ENCODE data around the gene HAAO. TPM values are rescaled to one million over a fixed set of nuclear protein-coding genes. Genes with fewer than 3 reads are reported as not detected.

The HAAO gene
- total and polyA plus RNA-seq, 12 donors: 2.7 to 30.1 (median 12.6) TPM

DNA sequence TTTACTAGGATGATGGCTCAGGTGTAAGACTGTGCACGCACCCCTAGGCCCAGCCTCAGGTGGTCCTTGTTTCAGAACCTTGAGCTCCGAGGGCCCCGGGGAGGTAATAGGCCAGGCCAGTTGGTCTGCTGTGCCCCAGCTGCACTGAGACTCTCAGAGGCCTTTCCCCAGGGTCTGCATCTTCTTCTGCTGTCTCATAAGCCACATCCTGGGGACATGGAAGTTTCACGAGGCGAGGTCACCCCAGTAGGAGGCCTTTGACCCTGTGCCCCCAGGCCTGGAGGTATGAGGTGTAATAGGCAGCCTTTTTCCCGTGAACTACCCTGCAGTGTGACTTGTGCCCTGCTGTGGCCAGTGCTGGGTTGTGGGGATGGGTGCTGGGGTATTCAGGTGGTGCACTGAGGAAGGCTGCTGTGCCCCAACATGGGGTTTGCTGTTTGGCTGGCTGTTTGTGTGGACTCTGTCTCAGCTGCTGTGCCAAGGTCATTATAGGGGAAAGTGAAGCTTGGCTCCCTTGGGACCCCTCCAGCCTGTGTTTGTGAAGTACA lies 35.3 kb downstream of the HAAO start:
- DNase-seq: no peak
- TF ChIP-seq POLR2A (IDR thresholded peaks at IDR 0.05): no peak
- TF ChIP-seq, protein P1, sequence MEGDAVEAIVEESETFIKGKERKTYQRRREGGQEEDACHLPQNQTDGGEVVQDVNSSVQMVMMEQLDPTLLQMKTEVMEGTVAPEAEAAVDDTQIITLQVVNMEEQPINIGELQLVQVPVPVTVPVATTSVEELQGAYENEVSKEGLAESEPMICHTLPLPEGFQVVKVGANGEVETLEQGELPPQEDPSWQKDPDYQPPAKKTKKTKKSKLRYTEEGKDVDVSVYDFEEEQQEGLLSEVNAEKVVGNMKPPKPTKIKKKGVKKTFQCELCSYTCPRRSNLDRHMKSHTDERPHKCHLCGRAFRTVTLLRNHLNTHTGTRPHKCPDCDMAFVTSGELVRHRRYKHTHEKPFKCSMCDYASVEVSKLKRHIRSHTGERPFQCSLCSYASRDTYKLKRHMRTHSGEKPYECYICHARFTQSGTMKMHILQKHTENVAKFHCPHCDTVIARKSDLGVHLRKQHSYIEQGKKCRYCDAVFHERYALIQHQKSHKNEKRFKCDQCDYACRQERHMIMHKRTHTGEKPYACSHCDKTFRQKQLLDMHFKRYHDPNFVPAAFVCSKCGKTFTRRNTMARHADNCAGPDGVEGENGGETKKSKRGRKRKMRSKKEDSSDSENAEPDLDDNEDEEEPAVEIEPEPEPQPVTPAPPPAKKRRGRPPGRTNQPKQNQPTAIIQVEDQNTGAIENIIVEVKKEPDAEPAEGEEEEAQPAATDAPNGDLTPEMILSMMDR (IDR thresholded peaks at IDR 0.05): no peak
- intact Hi-C loops (cut with DNase I): no loop called here
- Histone ChIP-seq H3K36me3 (replicated peaks in 1 of 2) (no peaks in the 10 kb centered on the region), H3K4me3 (no peak overlapping the region), H3K27ac (no peak overlapping the region), H3K9me3 (replicated peaks in 1 of 3) (no peaks in the 10 kb centered on the region), H3K27me3 (no peaks in the 10 kb centered on the region), H3K4me1 (replicated peaks in 1 of 2) (peaks cover 0 to 8% of the 10 kb centered on the region in 2 donors)
- 78 to 88% (median 83%) methylated on average over 5 to 6 of the region's 6 CpGs for WGBS, 4 donors

DNA sequence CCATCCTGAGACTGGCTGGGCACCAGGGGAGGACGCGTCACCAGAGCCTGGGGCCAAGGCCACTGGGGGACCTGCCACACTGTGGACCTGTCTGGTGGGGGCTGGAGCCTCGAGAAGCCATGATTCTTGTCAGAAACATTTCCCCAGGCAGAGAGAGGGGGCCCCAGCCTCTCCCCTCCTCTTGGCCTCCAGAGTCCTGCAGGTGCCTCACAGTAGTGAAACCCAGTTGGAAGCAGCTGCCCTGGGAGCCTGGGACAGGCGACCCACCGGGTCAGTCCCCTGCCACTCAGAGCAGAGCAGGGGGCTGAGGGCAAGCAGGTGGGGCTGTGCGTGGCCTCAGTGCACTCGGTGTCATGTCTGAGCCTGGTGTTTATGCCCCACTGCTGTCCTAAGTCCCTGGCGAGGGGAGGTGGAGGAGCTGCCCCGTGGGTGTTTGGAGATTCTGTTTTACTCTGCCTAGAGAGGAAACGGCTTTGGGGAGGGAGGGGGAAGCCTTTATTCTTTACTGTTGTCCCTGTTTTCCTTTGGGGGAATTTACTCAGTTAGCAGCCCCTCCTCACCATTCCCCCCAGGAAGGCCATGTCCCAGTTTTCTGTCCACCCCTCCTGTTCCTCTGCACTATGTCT lies 36.1 kb downstream of the HAAO start:
- Histone ChIP-seq H3K27me3 (no peaks in the 10 kb centered on the region), H3K4me3 (no peak overlapping the region), H3K4me1 (replicated peaks in 1 of 2) (peaks cover 0 to 12% of the 10 kb centered on the region in 2 donors), H3K9me3 (replicated peaks in 1 of 3) (no peaks in the 10 kb centered on the region), H3K27ac (no peak overlapping the region), H3K36me3 (replicated peaks in 1 of 2) (no peaks in the 10 kb centered on the region)
- no peak for DNase-seq
- 59 to 78% (median 73%) methylated on average over 5 to 10 of the region's 10 CpGs for WGBS, 4 donors
- intact Hi-C loops (cut with DNase I): no loop called here
- TF ChIP-seq, protein P1 (IDR thresholded peaks at IDR 0.05): no peak
- TF ChIP-seq POLR2A (IDR thresholded peaks at IDR 0.05): no peak

DNA sequence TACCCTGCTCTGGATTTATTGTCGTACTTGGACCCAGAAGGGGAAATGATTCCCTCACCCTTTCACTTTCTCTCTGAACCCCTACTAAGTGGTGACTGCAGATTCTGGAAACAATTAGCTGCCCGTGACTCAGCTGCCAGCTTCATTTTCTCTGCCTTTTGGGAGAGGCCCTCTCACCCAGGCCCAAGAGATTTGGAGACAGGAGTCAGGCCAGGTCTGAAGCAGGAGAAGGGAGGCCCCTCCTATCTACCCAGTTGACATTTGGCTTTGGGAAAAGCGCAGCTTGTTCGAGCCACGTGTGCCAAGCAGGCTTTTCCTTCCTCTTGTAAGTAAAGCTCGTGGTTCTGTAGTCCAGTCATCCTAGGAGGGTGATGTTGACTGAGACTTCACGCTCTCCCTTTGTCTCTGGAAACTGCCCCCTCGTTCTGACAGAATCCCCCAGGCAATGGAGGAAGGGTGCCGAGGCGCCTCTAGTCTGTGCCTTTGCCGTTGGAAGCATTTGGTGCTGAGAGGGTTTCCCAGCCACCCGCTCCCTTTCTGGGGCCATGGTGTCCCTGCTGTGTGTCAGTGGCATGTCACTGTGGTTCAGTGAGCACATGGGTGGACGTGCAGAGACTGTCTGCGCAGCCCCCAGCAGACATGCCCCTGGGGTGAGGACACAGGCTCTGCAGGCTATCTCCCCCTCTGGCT lies 37.0 kb downstream of the HAAO start:
- H3K27me3 ChIP-seq: no peaks in the 10 kb centered on the region
- TF ChIP-seq, protein P1 (IDR thresholded peaks at IDR 0.05): no peak
- no peak for TF ChIP-seq POLR2A (IDR thresholded peaks at IDR 0.05)
- intact Hi-C loops (cut with DNase I): no loop called here

DNA sequence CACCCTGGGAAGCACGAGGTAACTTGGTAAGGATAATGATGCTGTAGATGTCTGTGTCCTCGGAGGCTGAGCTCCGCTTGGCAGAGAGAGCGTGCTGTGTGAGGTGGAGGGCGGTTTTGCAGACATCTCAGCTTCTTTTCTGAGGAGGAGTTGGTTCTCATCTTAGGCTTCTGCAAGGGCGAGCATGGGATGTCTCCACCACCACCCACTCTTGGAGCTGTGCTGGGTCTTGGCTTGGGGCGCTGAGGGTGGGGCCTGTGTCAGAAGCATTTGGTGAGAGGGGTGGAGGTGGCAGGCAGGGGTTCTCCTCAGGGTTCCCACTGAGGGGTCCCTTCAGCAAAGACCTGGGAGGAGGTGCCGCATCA lies 37.6 kb downstream of the HAAO start:
- WGBS, 4 donors: 76 to 92% (median 80%) methylated on average over 7 to 8 of the region's 8 CpGs
- no peak overlapping the region for H3K4me3 ChIP-seq
- H3K9me3 ChIP-seq (replicated peaks in 1 of 3): no peaks in the 10 kb centered on the region
- H3K36me3 ChIP-seq (replicated peaks in 1 of 2): no peaks in the 10 kb centered on the region
- peak overlapping the region in 1 of 5 donors; percentile 21 for H3K27ac ChIP-seq
- H3K4me1 ChIP-seq (replicated peaks in 1 of 2): peaks cover 0 to 12% of the 10 kb centered on the region in 2 donors
- H3K27me3 ChIP-seq: no peaks in the 10 kb centered on the region
- TF ChIP-seq POLR2A (IDR thresholded peaks at IDR 0.05): no peak
- TF ChIP-seq, protein P1 (IDR thresholded peaks at IDR 0.05): no peak
- intact Hi-C loops (cut with DNase I): no loop called here
- DNase-seq: no peak

More for the DNA sequence above, 37.0 kb downstream of the HAAO start:
- H3K4me1 ChIP-seq (replicated peaks in 1 of 2): peaks cover 0 to 12% of the 10 kb centered on the region in 2 donors
- H3K36me3 ChIP-seq (replicated peaks in 1 of 2): no peaks in the 10 kb centered on the region
- WGBS, 4 donors: 80 to 88% (median 82%) methylated on average over 12 to 14 of the region's 14 CpGs
- no peak for DNase-seq
- H3K27ac ChIP-seq: peak overlapping the region in 1 of 5 donors; percentile 21
- H3K9me3 ChIP-seq (replicated peaks in 1 of 3): no peaks in the 10 kb centered on the region
- no peak overlapping the region for H3K4me3 ChIP-seq
